HTR-8/SVneo (cell line): Measurements from ENCODE around the gene CFAP73.

ENCODE experiments used
- DNase-seq: peaks from one replicate; pipeline ENCODE4 v3.0.0; 2011; ENCODE audit warnings: low spot score, mixed read lengths; ENCODE audit not compliant: insufficient read length
- FAIRE-seq: peaks from 2 replicates; lab custom pipeline; 2011; peaks lifted over from hg19 to GRCh38; lab: Jason Lieb, UNC

Gene CFAP73

GRCh38 chr12:113161415-113162016 lies 12.0 kb downstream of the CFAP73 start:
- DNase-seq (no peak), FAIRE-seq (no peak)

DNA sequence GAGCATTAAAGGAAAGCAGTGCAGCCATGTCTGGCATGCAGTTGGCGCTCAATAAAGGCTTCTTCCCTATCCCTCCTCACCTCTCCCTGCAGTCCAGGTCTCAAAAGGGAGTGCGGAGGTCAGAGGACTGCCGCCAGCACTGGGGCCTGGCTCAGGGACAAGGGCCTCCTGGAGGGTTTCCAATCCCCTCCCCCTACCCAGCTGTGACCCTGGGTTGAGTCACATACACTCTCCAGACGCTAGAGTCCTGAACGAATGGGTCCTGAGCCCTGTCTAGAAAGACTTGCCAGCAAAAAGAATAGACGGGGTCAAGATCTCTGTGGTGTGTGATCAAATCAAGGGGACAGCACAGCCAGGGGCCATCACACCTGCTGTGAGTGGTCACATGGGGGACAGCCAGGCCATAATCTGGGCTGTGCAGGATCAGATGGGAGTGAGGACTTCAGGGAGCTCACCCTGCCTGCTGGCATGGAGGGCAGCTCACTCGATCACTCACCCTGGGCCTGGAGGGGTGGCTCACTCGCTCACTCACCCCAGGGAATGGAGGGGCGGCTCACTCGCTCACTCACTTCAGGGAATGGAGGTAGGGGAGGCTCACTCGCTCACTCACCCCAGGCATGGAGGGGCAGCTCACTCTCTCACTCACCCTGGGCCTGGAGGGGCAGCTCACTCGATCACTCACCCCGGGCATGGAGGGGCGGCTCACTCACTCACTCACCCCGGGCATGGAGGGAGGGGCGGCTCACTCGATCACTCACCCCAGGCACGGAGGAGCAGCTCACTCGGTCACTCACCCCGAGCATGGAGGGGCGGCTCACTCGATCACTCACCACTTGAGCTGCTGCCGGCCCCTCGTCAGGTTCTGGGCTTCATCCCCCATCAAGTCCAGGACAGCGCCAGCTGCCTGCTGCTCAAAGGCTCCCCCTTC lies 12.8 kb downstream of the CFAP73 start:
- DNase-seq, result no peak
- FAIRE-seq, result no peak

DNA sequence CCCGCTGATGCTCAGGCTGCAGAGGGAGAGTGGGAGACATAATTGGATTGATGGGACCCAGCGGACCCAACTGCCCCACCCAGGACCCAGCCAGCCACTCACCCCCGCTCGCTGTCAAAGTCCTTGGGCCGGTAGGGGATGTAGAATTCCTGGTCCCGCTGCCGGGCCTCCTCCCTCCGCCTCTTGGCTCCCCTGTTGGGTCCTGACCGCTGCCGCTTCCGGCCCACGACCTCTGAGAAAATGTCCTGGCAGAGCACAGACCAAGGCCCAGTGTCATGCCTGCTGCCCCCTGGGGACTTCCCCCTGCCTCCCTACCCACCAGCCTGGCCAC lies 13.5 kb downstream of the CFAP73 start:
- FAIRE-seq (no peak), DNase-seq (no peak)

DNA sequence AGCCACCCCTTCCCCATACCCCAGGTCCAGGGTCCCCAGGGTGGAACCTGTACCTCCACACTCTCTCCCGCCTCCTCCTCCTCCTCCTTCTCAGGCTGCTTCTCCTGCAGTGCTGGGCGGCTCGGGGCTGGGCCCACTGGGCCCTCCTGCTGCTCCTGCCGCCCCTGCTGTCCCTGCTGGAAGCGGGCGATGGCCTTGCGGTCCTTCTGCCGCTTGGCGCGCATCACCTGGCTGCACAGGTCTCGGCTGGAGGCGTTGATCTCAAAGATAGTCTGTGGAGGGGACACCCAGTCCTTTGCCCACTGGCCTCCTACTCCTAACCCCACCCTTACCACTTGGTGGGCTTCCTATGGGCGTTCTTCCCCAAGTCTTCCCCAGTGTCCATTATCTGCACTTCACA lies 14.5 kb downstream of the CFAP73 start:
- FAIRE-seq (no peak), DNase-seq (no peak)

DNA sequence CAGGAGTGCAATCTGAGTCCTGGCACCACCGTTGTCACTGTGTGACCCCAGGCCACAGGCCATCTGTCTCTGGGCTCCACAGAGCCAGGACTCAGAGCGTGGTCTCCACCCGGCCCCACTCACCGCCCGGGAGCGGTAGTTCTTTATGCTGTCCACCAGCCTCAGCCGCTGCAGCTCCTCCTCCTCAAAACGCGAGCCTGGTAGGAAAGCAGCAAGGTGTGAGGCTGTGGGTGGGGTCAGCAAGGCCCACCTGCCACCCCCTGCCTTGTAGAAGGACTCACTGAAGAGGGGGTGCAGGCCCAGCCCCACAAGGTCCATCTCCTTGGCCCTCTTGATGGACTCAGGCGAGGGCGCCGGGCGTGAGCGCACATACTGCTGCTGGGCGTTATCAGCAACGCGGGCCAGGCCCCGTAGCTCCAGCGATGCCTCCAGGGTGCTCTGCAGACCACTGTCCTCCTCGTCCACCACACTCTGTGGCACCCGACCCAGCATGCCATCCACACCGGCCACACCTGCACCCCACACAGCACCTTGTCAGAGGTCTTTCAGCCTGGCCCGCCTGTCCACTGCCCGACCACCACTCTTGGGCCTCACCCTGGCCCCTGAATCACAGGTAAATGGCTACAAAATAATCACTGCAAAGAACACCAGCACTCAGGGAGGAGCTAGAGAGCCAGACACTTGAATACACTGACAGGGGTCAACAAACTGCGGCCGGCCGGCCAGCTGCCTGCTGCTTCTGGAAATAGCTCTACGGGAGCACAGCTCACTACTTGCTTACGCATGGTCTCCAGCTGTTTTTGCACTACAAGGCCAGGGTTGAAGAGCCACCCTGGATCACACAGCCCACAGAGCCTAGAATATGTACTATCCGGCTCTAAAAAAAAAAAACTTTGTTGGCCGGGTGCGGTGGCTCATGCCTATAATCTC lies 16.3 kb downstream of the CFAP73 start:
- FAIRE-seq (no peak), DNase-seq (no peak)

DNA sequence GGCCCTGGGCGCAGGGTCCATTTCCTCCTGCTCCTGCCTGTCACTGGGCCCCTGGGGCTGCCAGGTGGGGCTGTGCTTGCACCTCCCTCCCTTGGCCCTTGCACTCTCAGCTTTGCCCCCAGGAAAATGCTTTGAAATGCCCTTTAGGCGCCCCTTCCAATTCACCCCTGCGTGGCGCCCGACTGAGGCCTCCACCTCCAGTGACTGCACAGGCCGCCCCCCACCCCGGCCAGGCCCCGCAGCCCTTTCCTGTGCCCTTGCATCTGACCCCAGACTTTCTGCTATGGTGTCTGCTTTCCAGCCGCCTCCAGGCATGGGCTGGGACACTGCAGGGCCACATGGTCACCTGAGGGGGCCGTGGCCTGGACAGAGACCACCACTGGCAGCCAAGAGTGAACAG lies 18.3 kb downstream of the CFAP73 start:
- no peak for FAIRE-seq
- no peak for DNase-seq

- no peak for FAIRE-seq
These were observed 20.2 kb downstream of the CFAP73 start for GRCh38 chr12:113169697-113170096.

GRCh38 chr12:113170457-113170856 lies 20.9 kb downstream of the CFAP73 start:
- FAIRE-seq, result no peak
- no peak for DNase-seq

More at GRCh38 chr12:113169697-113170096, 20.2 kb downstream of the CFAP73 start:
- DNase-seq, result no peak

DNA sequence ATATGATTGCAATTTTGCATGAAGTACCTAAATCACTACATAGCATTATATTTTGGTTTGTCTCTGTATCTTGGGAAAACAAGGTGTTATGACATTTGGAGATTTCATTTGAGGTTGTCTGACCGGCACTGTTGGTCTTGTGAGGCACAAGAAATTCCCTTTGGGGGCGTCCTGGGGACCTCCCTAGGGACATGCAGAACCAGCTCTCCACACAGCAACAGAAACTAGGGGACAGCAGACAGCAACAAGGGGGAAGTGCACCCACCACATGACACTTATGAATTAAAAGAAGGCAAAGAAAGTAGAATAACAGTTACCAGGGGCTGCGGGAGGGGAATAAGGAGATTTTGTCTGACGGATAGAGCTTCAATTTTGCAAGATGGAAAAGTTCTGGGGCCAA lies 21.4 kb downstream of the CFAP73 start:
- DNase-seq (no peak), FAIRE-seq (no peak)

GRCh38 chr12:113171543-113171942 lies 22.0 kb downstream of the CFAP73 start:
- FAIRE-seq (no peak), DNase-seq (no peak)

DNA sequence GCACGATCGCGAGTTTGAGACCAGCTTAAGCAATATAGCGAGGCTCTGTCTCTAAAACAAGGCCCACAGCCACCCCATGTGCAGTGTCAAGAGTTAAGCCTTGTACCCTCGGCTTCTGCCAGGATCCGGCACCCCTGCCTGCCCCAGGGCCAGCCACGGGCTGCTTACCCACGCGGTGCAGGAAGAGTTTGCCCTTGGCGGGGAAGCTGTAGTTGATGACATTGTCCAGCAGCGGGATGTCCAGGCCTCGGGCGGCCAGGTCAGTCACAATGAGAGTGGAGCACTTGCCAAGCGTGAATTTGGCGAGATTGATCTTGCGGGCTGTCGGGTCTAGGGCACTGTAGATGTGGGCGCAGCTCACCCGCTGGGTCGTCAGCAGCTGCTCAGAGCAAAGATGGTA lies 22.7 kb downstream of the CFAP73 start:
- DNase-seq (no peak), FAIRE-seq (no peak)

DNA sequence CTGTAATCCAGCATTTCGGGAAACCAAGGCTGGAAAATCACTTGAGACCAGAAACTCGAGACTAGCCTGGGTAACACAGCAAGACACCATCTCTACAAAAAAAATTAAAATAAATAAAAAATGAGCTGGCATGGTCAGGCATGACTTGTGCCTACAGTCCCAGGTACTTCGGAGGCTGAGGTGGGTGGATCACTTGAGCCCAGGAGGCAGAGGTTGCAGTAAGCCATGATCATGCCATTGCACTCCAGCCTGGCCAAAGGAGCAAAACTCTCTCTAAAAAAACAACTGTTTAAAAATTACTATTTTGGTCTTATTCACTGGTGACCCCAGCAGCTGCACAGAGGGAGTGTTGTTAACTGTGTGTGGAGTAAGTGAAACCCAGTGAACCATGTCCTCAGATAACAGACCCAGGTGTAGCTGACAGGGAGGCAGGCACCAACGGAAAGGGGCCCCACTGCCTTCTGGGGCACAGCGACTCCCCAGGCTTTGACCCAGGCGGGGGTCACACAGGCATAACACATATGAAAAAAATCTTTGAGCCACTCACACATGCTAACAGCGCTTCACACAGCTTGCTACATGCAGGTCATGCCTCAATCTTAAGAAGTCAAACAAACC lies 23.7 kb downstream of the CFAP73 start:
- FAIRE-seq (no peak), DNase-seq (no peak)

DNA sequence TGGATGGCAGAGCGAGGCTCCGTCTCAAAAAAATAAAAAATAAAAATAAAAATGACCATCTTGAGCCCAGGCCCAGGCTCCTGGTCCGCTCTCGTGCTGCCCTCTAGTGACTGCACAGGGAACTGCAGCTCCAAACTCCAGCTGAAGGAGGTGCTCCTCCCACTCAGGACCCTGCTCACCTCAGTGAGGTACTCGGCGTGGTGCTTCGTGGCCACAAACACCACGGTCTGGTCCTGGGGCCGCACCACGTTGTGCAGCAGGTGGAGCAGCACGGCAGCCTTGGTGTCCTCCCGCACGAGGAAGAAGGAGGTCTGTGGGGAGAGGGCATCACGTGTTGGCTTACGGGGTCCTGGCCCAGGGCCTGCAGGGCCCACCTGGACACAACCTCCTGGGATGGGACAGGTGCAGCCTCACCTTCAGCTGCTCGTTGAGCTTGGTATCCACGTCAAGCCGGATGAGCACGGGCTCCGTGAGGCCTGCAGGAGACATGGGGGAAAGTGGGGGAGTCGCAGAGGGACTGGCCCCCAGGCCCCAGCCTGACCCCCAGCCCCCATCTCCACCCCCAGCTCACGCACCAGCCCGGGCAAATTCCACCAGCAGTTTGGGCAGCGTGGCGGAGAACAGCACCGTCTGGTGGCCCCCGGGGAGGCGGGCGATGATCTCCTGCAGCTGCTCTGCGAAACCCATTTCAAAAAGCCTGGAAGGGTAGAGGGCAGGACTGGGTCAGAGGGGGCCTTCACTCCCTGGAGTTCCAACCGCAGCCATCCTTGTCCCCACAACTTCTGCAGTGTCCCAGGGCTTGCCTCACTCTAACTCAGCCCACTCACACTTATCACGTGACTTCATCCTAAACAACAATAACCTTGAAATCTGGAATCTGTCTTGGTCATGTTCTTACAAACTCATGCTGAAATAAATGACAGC lies 25.2 kb downstream of the CFAP73 start:
- FAIRE-seq (peak; percentile 23), DNase-seq (peak; percentile 79)

- FAIRE-seq (no peak), DNase-seq (no peak)
These were observed 29.5 kb downstream of the CFAP73 start for GRCh38 chr12:113179023-113179422.

DNA sequence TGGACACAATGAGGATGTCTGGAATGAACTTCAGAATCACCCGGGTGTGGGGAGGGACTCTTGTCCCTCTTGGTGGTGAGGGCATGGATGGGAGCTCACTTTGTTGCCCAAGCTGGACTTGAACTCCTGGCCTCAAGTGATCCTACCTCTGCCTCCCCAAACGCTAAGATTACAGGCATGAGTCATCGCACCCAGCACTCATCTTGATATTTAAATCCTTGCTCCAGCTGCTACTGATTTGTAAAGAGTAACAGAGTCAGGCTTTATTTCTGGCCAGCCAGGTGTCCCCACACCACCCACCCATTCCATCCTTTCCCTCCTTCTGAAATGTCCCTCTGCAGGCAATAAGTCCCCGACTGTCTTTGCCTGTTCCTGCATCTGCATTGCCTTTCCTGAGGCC lies 30.8 kb downstream of the CFAP73 start:
- FAIRE-seq, result no peak
- DNase-seq, result no peak

DNA sequence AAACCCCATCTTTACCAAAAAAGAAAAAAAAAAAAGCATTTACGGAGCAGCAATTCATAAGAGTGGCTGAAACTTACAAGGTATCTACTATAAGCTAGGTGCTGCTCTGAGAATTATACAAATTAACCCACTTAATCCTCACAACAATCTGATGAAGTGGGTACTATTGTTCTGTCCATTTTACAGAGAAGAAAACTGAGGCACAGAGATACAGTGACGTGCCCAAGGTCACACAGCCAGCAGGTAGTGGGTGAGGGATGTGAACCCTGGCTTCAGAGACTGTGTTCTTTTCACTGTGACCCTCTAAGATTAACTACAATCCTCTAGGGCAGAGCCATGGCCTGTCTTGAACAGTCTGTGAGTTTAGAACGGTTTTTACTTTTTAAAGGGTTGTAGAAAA lies 32.5 kb downstream of the CFAP73 start:
- FAIRE-seq (no peak), DNase-seq (no peak)

DNA sequence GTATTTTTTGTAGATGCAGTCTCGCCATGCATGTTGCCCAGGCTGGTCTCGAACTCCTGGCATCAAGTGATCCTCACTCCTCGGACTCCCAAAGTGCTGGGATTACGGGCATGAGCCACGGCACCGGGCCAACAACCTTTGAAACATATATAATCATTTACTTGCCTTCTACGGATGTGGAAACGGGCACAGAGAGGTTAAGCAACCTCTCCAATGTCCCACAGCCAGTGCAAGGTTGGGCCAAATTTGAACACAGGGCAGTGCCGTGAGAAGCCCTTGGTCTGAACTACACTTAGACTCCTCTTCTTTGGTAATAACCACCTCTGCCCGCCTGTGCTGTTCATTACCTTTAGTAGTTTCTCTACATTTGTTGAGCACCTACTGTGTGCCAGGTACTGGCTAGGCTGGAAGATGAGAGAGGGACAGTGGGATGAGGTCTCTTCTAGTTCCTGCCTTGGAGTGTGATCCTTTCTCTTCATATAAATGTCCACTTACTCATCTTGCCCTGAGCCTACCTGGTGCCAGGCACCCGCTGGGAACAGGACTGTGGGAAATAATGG lies 33.6 kb downstream of the CFAP73 start:
- no peak for DNase-seq
- no peak for FAIRE-seq

DNA sequence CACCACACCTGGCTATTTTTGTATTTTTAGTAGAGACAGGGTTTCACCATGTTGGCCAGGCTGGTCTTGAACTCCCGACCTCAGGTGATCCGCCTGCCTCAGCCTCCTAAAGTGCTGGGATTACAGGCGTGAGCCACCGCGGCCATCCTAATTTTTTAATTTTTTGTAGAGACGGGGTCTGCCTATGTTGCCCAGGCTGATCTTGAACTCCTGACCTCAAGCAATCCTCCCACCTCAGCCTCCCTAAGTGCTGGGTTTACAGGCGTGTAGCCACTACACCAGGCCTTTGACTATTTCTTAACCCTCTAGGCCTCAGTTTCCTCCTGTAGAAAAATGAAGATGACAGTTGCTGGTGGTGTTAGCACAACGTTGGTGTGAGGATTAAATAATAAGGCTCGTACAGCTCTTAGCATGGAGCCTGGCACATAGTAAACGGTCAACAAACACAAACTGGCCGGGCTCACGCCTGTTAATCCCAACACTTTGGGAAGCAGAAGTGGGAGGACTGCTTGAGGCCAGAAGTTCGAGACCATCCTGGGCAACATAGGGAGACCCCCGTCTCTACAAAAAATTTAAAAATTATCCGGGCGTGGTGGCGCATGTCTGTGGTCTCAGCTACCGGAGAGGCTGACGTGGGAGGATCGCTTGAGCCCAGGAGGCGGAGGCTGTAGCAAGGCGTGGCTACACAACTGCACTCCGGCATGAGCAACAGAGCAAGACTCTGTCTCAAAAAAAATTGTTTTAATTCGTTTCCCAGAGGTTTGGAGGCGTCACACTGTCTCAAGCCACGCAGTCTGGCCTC lies 34.8 kb downstream of the CFAP73 start:
- DNase-seq (no peak), FAIRE-seq (peak; percentile 44)
